Right lobe of liver (tissue), 6 donors: ENCODE results near the gene SSBP3. TPM values are rescaled to one million over a fixed set of nuclear protein-coding genes. Genes with fewer than 3 reads are reported as not detected.
A peak's percentile ranks its signal among the peaks of the same experiment; 100 is the strongest.

Source experiments
- ATAC-seq, 4 donors: fragments of 200-7000 bp; cut with Tn5 transposase; one replicate each; pipeline ENCODE4 v1.9.1; 2020; ENCODE audit warnings: mild to moderate bottlenecking in 4 of 4, moderate library complexity in 4 of 4
- DNase-seq, 3 donors: peaks; one replicate each; pipeline ENCODE4 v3.0.0-alpha.2; 2020
- H3K27ac ChIP-seq, 3 donors: fragments of 200-600 bp; one replicate each; pipeline ENCODE4 v1.8.0; 2022
- H3K27me3 ChIP-seq, 2 donors: fragments of 200-600 bp; one replicate each; pipeline ENCODE4 v1.8.0; 2022
- H3K36me3 ChIP-seq, 4 donors: fragments of 200-600 bp; sonication (generic) in 1 of 4; one replicate each; pipeline versions ENCODE4 v1.5.1 to v1.8.0; 2017 to 2022; ENCODE audit warnings: control low read depth in 1 of 4
- H3K4me1 ChIP-seq, 4 donors: fragments of 200-600 bp; sonication (generic) in 1 of 4; one replicate each; pipeline versions ENCODE4 v1.5.1 to v1.8.0; 2017 to 2022; ENCODE audit warnings: control low read depth in 1 of 4
- H3K4me3 ChIP-seq, 3 donors: fragments of 200-600 bp; one replicate each; pipeline ENCODE4 v1.8.0; 2022
- H3K9me3 ChIP-seq, 4 donors: fragments of 200-600 bp; sonication (generic) in 1 of 4; one replicate each; pipeline versions ENCODE4 v1.5.1 to v1.8.0; 2017 to 2022; ENCODE audit warnings: control low read depth in 1 of 4
- CTCF ChIP-seq, 4 donors: fragments of 200-600 bp in 3 of 4; fragments of 450-650 bp in 1 of 4; IDR thresholded peaks; one replicate each; pipeline versions ENCODE4 v1.5.1 to v1.8.0; 2016 to 2022; ENCODE audit warnings: antibody characterized with exemption in 4 of 4, mild to moderate bottlenecking in 2 of 4
- POLR2A ChIP-seq: fragments of 450-650 bp; IDR thresholded peaks from one replicate; pipeline ENCODE4 v1.6.1; 2017; ENCODE audit warnings: antibody characterized with exemption, mild to moderate bottlenecking
- WGBS: methylation state at CpG from one replicate; pipeline ENCODE4 v1.1.6; 2018; ENCODE audit warnings: low coverage, low lambda C conversion rate; ENCODE audit not compliant: insufficient coverage; ENCODE audit errors: missing lambda C conversion rate; 5-methylcytosine and 5-hydroxymethylcytosine counted together
- intact Hi-C, 2 donors: fragments of 100-400 bp; cut with DNase I; formaldehyde crosslinking; loops; one replicate each; pipeline versions ENCODE4 v1.11.2 to v1.14.1; 2022
- total RNA-seq, 6 experiments: library from RNA; depleted of rRNA in 2 of 6; stranded (reverse); fragments of >200 nt in 2 of 6; fragmentation: NEBNext Ultra II Directional in 3 of 6; extraction: Animal tissue kit (Norgen Biotek cat#: 25700) in 3 of 6; gene quantifications; one replicate each; pipeline versions ENCODE4 v1.1.0 to v1.2.4, GENCODE V29; 2016 to 2023
- donor health status: DM: no; HTN: yes; CAD: no.
- donor health status: DM: no; HTN: no; CAD: no.
- donor health status: DM: no; HTN: no; CAD: no.
- donor health status: DM: no; HTN: yes; CAD: no.
- donor health status: DM: no; HTN: yes; CAD: no.

Gene SSBP3
- total RNA-seq, 6 experiments from 2014 or later: 19.4 to 34.1 (median 24.4) TPM

GRCh38 chr1:54397090-54397591, 9.1 kb downstream of the SSBP3 start:
- Histone ChIP-seq H3K27me3 (no peaks in the 10 kb centered on the region), H3K4me1 (peaks cover 0 to 24% (median 12%) of the 10 kb centered on the region in 4 donors), H3K4me3 (no peak overlapping the region), H3K27ac (peak overlapping the region in 1 of 3 donors; percentile 35), H3K9me3 (no peaks in the 10 kb centered on the region), H3K36me3 (peaks cover 0 to 49% (median 17%) of the 10 kb centered on the region in 4 donors)
- DNase-seq (peak; percentile 45 to 78 (median 75)), ATAC-seq (peak; percentile 89 to 96 (median 94))
- intact Hi-C loops: no loop called here
- 27% methylated on average over 5 of the region's 5 CpGs for WGBS
- TF ChIP-seq POLR2A: no peak

GRCh38 chr1:54396261-54396933, 9.8 kb downstream of the SSBP3 start:
- peak; percentile 47 to 78 (median 56) for ATAC-seq
- peak overlapping the region in 1 of 3 donors; percentile 35 for H3K27ac ChIP-seq
- intact Hi-C loops: no loop called here

GRCh38 chr1:54395281-54395934, 10.8 kb downstream of the SSBP3 start:
- Histone ChIP-seq H3K4me3 (no peak overlapping the region), H3K36me3 (peaks cover 0 to 35% (median 17%) of the 10 kb centered on the region in 4 donors), H3K27me3 (no peaks in the 10 kb centered on the region), H3K4me1 (peaks cover 0 to 24% (median 12%) of the 10 kb centered on the region in 4 donors), H3K9me3 (no peaks in the 10 kb centered on the region), H3K27ac (no peak overlapping the region)
- no peak for TF ChIP-seq POLR2A
- TF ChIP-seq CTCF (IDR thresholded peaks at IDR 0.05): no peak
- WGBS: 91% methylated on average over 6 of the region's 11 CpGs
- intact Hi-C loops: no loop called here
- DNase-seq (peak in 1 of 3 donors; percentile 17), ATAC-seq (no peak)

More at GRCh38 chr1:54396261-54396933, 9.8 kb downstream of the SSBP3 start:
- TF ChIP-seq CTCF (IDR thresholded peaks at IDR 0.05): no peak
- no peak for TF ChIP-seq POLR2A
- Histone ChIP-seq H3K4me1 (peaks cover 0 to 24% (median 12%) of the 10 kb centered on the region in 4 donors), H3K27me3 (no peaks in the 10 kb centered on the region), H3K4me3 (no peak overlapping the region), H3K36me3 (peaks cover 0 to 45% (median 20%) of the 10 kb centered on the region in 4 donors), H3K9me3 (no peaks in the 10 kb centered on the region)
- DNase-seq: peak in 1 of 3 donors; percentile 30
- WGBS: 41% methylated on average over 7 of the region's 8 CpGs

GRCh38 chr1:54394104-54394503, 12.1 kb downstream of the SSBP3 start:
- H3K36me3 ChIP-seq: peaks cover 0 to 26% (median 12%) of the 10 kb centered on the region in 4 donors
- H3K9me3 ChIP-seq: no peaks in the 10 kb centered on the region

More at GRCh38 chr1:54394104-54394503, 12.1 kb downstream of the SSBP3 start:
- no peak for TF ChIP-seq POLR2A
- TF ChIP-seq CTCF (IDR thresholded peaks at IDR 0.05): no peak
- WGBS: 83% methylated on average over 4 of the region's 4 CpGs
- Histone ChIP-seq H3K27me3 (no peaks in the 10 kb centered on the region), H3K4me3 (no peak overlapping the region), H3K4me1 (peaks cover 0 to 24% (median 12%) of the 10 kb centered on the region in 4 donors), H3K27ac (no peak overlapping the region)
- intact Hi-C loops: no loop called here
- ATAC-seq (no peak), DNase-seq (no peak)
